AG04450 (cell line): ENCODE measurements around the gene LDB2. TPM values are rescaled to one million over a fixed set of nuclear protein-coding genes. Genes with fewer than 3 reads are reported as not detected.

Experiments
- CTCF ChIA-PET: fragments of 300-600, 350-600 bp; formaldehyde crosslinking; extraction: SDS; loops from one replicate; lab custom pipeline; 2022; ENCODE audit warnings: antibody characterized with exemption, inconsistent platforms; lab: Charles Lee
- POLR2A ChIA-PET: fragments of 350-600 bp; formaldehyde crosslinking; extraction: SDS; loops from one replicate; lab custom pipeline; 2021; ENCODE audit warnings: antibody characterized with exemption, inconsistent platforms; lab: Yijun Ruan, JAX
- DNase-seq: peaks from one replicate; pipeline ENCODE4 v3.0.0-alpha.2; 2011; ENCODE audit warnings: low read depth, low spot score
- H3K27ac ChIP-seq: one replicate; pipeline ENCODE4 v1.5.1; 2012; ENCODE audit warnings: low read depth, low read length, control low read depth
- H3K27me3 ChIP-seq: one replicate; pipeline ENCODE4 v1.6.0; 2012; ENCODE audit warnings: low read length; ENCODE audit not compliant: control insufficient read depth, insufficient read depth
- H3K4me3 ChIP-seq: 2 replicates; pipeline ENCODE4 v1.5.1; 2011; ENCODE audit warnings: mild to moderate bottlenecking, low read depth, low read length, control low read depth
- H3K9me3 ChIP-seq: 2 replicates; pipeline ENCODE4 v1.5.1; 2012; ENCODE audit warnings: low read length; ENCODE audit not compliant: control insufficient read depth, insufficient read depth
- polyA plus RNA-seq: library from polyadenylated mRNA; depleted of rRNA; stranded (reverse); fragments of >200 nt; gene quantifications from 2 replicates; pipeline ENCODE4 v1.2.3, GENCODE V29; 2011
- TF ChIP-seq, protein P1 (sequence below): IDR thresholded peaks from 2 replicates; pipeline ENCODE4 v1.5.1; 2011; ENCODE audit warnings: low read depth, low read length, control low read depth, inconsistent platforms

LDB2 gene
- polyA plus RNA-seq, 1 experiment: 180 TPM

DNA sequence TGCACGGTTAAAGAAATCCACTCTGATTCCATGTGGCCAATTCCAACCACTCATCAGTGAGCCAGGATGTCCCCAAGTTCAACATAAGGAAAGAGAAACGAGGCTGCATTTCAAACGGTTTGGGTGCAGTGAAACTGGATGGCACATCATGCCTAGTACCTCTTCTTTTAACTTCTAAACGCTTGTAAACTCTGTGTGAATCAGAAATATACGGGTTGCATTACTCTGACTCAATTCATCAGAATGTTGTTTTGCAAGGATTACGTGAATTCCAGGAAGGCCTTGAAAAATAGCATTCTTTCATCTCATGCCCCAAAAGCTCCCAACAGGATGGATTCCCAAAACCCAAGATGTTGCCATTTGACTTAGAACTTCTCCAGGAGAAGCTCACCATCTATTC, 270.4 kb downstream of the LDB2 start:
- 0 out of 2 replicates have a peak overlapping the region, but pooled peaks have one; percentile 5 for H3K4me3 ChIP-seq
- H3K27me3 ChIP-seq: no peaks in the 10 kb centered on the region
- TF ChIP-seq, protein P1, sequence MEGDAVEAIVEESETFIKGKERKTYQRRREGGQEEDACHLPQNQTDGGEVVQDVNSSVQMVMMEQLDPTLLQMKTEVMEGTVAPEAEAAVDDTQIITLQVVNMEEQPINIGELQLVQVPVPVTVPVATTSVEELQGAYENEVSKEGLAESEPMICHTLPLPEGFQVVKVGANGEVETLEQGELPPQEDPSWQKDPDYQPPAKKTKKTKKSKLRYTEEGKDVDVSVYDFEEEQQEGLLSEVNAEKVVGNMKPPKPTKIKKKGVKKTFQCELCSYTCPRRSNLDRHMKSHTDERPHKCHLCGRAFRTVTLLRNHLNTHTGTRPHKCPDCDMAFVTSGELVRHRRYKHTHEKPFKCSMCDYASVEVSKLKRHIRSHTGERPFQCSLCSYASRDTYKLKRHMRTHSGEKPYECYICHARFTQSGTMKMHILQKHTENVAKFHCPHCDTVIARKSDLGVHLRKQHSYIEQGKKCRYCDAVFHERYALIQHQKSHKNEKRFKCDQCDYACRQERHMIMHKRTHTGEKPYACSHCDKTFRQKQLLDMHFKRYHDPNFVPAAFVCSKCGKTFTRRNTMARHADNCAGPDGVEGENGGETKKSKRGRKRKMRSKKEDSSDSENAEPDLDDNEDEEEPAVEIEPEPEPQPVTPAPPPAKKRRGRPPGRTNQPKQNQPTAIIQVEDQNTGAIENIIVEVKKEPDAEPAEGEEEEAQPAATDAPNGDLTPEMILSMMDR: no peak
- POLR2A ChIA-PET: interaction anchor here (0.6 to 0.8 kb wide), 4 partner anchors 14 to 596 kb away, joined by 3 to 5 read pairs (median 4); no protein-coding TSS in a partner anchor
- peak; percentile 82 for DNase-seq
- H3K9me3 ChIP-seq: peaks cover 6% of the 10 kb centered on the region
- CTCF ChIA-PET: no interaction called here
- peak overlapping the region; percentile 97 for H3K27ac ChIP-seq

DNA sequence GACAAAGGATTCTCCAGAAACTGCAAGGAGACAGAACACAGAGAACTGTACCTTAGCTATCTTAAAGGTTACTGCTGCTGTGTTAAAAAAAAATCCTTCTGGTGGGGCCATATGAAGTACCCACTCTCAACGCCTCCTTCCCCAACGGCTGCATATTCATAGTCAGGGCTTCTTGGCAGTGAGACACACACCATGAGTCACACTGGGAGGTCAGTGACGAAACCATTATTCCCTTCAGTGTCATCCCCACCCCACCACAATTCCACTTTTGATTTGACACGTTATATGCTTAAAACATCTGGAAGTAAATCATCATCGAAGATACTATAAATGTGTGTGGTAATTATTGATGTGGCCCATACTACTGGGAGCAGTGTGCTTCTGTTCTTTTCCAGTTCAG, 271.5 kb downstream of the LDB2 start:
- peak overlapping the region; percentile 97 for H3K27ac ChIP-seq

DNA sequence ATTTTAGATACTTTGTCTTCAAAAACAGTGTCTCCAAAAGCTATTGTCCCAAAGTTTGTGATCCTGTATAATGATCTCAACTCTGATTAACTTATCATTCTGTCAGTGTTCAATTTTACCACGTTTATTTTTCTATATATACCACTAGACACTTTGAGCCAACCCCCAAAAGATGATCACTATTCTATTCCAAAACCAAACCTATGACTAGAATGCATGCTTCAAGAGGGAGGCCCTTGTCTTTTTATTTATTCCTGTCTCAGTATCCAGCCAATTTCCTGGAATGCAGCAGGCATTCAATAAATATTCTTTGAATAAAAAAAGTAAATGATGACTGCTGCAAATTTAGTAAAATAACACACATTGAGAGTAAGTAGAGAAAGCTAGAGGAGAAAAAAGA, 275.6 kb downstream of the LDB2 start:
- no peak for DNase-seq
- TF ChIP-seq, protein P1: no peak
- POLR2A ChIA-PET: no interaction called here
- H3K27ac ChIP-seq: no peak overlapping the region
- CTCF ChIA-PET: interaction anchor here (1.2 kb wide), 1 partner anchor 926 kb away, joined by 3 read pairs; no protein-coding TSS in a partner anchor
- H3K9me3 ChIP-seq: no peaks in the 10 kb centered on the region
- H3K27me3 ChIP-seq: no peaks in the 10 kb centered on the region
- H3K4me3 ChIP-seq: no peak overlapping the region

More for the DNA sequence above, 271.5 kb downstream of the LDB2 start:
- TF ChIP-seq, protein P1: no peak
- peaks cover 6% of the 10 kb centered on the region for H3K9me3 ChIP-seq
- H3K4me3 ChIP-seq: no peak overlapping the region
- H3K27me3 ChIP-seq: no peaks in the 10 kb centered on the region
- CTCF ChIA-PET: no interaction called here
- peak; percentile 86 for DNase-seq
- POLR2A ChIA-PET: no interaction called here

DNA sequence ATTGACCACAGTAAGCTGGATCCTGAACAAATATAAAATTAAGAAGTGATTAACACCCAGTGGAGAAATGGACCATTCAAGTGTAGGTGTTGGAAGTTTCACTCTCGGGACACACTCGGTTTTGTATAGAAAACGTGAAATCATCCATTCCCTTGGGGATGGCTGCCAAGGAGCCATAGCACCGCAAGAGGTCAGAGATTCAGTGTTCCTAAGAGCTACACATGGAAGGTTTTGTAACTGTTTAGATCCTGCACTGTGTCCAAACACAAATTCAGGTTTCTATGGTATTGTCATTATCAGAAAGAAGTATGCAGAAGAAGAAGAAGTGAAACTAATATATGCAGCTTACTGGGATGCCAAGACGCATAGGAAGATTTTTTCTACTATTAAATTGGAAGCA, 281.0 kb downstream of the LDB2 start:
- Histone ChIP-seq H3K9me3 (no peaks in the 10 kb centered on the region; the same call in 1 of the 2 replicates), H3K27me3 (no peaks in the 10 kb centered on the region), H3K27ac (no peak overlapping the region), H3K4me3 (no peak overlapping the region; the same call in 1 of the 2 replicates)
- TF ChIP-seq, protein P1: 0 out of 2 replicates have a peak, but pooled peaks have one; percentile 18
- ChIA-PET CTCF (interaction anchor here (0.6 kb wide), 2 partner anchors 103 to 501 kb away, joined by 3 read pairs; no protein-coding TSS in a partner anchor), POLR2A (no interaction called here)
- no peak for DNase-seq

DNA sequence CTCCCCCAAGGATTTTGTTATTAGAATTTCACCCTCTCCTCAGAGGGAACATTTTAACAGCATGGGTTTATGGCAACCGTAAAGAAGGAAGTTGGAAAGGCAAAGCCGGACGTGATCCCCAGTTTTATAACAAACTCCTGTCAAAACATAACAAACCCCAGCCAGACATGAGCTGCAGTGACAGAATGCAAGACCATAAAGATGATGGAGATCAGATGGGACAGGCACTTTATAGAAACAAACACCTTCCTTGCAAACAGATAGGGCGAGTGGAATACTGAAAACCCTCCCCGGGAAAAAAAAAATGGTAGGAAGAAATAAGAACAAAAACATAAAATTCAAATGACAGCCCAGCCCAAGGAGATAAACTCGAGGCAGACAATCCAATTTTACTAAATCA, 281.4 kb downstream of the LDB2 start:
- Histone ChIP-seq H3K27ac (no peak overlapping the region), H3K9me3 (no peaks in the 10 kb centered on the region; the same call in 1 of the 2 replicates), H3K27me3 (no peaks in the 10 kb centered on the region), H3K4me3 (no peak overlapping the region; the same call in 1 of the 2 replicates)
- ChIA-PET POLR2A (no interaction called here), CTCF (interaction anchor here (0.6 kb wide), 1 partner anchor 104 kb away, joined by 3 read pairs; no protein-coding TSS in a partner anchor)
- TF ChIP-seq, protein P1: no peak
- DNase-seq: no peak
